ENCODE data around the gene MPP2.
"Not testable (repeated sequence)": the region's sequence is repeated elsewhere in the genome, so short reads cannot be mapped to it uniquely, and the experiment has no call there.

MPP2 gene

GRCh38 chr17:43878260-43879175 is 28.8 kb downstream of the MPP2 start:
- in situ Hi-C loops (cut with HindIII; ENCODE audit: low sequenced_read_pairs) = no loop called here

GRCh38 chr17:43877451-43878155 is 29.7 kb downstream of the MPP2 start:
- in situ Hi-C loops (cut with HindIII; ENCODE audit: low sequenced_read_pairs) = no loop called here

- in situ Hi-C loops (cut with HindIII; ENCODE audit: low sequenced_read_pairs) = no loop called here
Observed at GRCh38 chr17:43877031-43877430, 30.3 kb downstream of the MPP2 start.

GRCh38 chr17:43875476-43876147 is 31.7 kb downstream of the MPP2 start:
- in situ Hi-C loops (cut with HindIII; ENCODE audit: low sequenced_read_pairs) = no loop called here

- in situ Hi-C loops (cut with HindIII; ENCODE audit: low sequenced_read_pairs) = no loop called here
Observed at GRCh38 chr17:43874293-43874692, 33.0 kb downstream of the MPP2 start.

GRCh38 chr17:43873815-43874214 is 33.5 kb downstream of the MPP2 start:
- in situ Hi-C loops (cut with HindIII; ENCODE audit: low sequenced_read_pairs) = no loop called here

- in situ Hi-C loops (cut with HindIII; ENCODE audit: low sequenced_read_pairs) = no loop called here
Observed at GRCh38 chr17:43873091-43873490, 34.2 kb downstream of the MPP2 start.

GRCh38 chr17:43871946-43872690 is 35.2 kb downstream of the MPP2 start:
- in situ Hi-C loops (cut with HindIII; ENCODE audit: low sequenced_read_pairs) = no loop called here

GRCh38 chr17:43869031-43869430 is 38.3 kb downstream of the MPP2 start:
- in situ Hi-C loops (cut with HindIII; ENCODE audit: low sequenced_read_pairs) = not testable (repeated sequence)

- in situ Hi-C loops (cut with HindIII; ENCODE audit: low sequenced_read_pairs) = no loop called here
Observed at GRCh38 chr17:43868226-43868994, 38.9 kb downstream of the MPP2 start.

- in situ Hi-C loops (cut with HindIII; ENCODE audit: low sequenced_read_pairs) = no loop called here
Observed at GRCh38 chr17:43864161-43864984, 43.0 kb downstream of the MPP2 start.

GRCh38 chr17:43861960-43862359 is 45.4 kb downstream of the MPP2 start:
- in situ Hi-C loops (cut with HindIII; ENCODE audit: low sequenced_read_pairs) = no loop called here

GRCh38 chr17:43860927-43861622 is 46.3 kb downstream of the MPP2 start:
- in situ Hi-C loops (cut with HindIII; ENCODE audit: low sequenced_read_pairs) = no loop called here

GRCh38 chr17:43860077-43860725 is 47.1 kb downstream of the MPP2 start:
- in situ Hi-C loops (cut with HindIII; ENCODE audit: low sequenced_read_pairs) = no loop called here

GRCh38 chr17:43857957-43858600 is 49.3 kb downstream of the MPP2 start:
- in situ Hi-C loops (cut with HindIII; ENCODE audit: low sequenced_read_pairs) = no loop called here

GRCh38 chr17:43857141-43857540 is 50.2 kb downstream of the MPP2 start:
- in situ Hi-C loops (cut with HindIII; ENCODE audit: low sequenced_read_pairs) = no loop called here

- in situ Hi-C loops (cut with HindIII; ENCODE audit: low sequenced_read_pairs) = no loop called here
Observed at GRCh38 chr17:43856141-43856540, 51.2 kb downstream of the MPP2 start.

GRCh38 chr17:43855061-43855460 is 52.3 kb downstream of the MPP2 start:
- in situ Hi-C loops (cut with HindIII; ENCODE audit: low sequenced_read_pairs) = no loop called here

Data from DLD1 (cell line).